Ovary (tissue), 3 donors: ENCODE data around the gene LONRF2.

ENCODE experiments used
- CTCF ChIP-seq, 3 donors: fragments of 450-650 bp in 2 of 3; fragments of 200-600 bp in 1 of 3; IDR thresholded peaks; one replicate each; pipeline versions ENCODE4 v1.5.1 to v1.8.0; 2016 to 2022; ENCODE audit warnings: antibody characterized with exemption in 3 of 3, mild to moderate bottlenecking in 1 of 3
- EP300 ChIP-seq: sonication (generic); formaldehyde crosslinking; IDR thresholded peaks from one replicate; pipeline ENCODE4 v1.6.1; 2017; ENCODE audit warnings: antibody characterized with exemption
- POLR2A ChIP-seq: fragments of 450-650 bp; IDR thresholded peaks from one replicate; pipeline ENCODE4 v1.6.1; 2017; ENCODE audit warnings: antibody characterized with exemption, mild to moderate bottlenecking, moderate library complexity
- donor health status: DM: no; HTN: no; CAD: no.

- TF ChIP-seq POLR2A (no peak), EP300 (no peak), CTCF (IDR thresholded peaks at IDR 0.05) (no peak)
These were observed 71.7 kb downstream of the LONRF2 start for GRCh38 chr2:100250645-100251044.
